Measurements from ENCODE around the gene PCDHGB5. TPM values are rescaled to one million over a fixed set of nuclear protein-coding genes. Genes with fewer than 3 reads are reported as not detected.
"Not testable (repeated sequence)": the region's sequence is repeated elsewhere in the genome, so short reads cannot be mapped to it uniquely, and the experiment has no call there.

The PCDHGB5 gene
- polyA plus RNA-seq, 1 donor from 2014 or later = 1.9 TPM

GRCh38 chr5:141413540-141414069, 15.9 kb downstream of the PCDHGB5 start:
- peaks cover 51% of the 10 kb centered on the region for H3K27me3 Mint-ChIP-seq
- H3K4me3 Mint-ChIP-seq = peak overlapping the region; percentile 83 to 99 (median 96)
- H3K9me3 Mint-ChIP-seq = peaks cover 9 to 40% (median 17%) of the 10 kb centered on the region in 3 donors
- peaks cover 8% of the 10 kb centered on the region for H3K36me3 Mint-ChIP-seq
- peaks cover 14 to 19% (median 19%) of the 10 kb centered on the region in 3 donors for H3K4me1 Mint-ChIP-seq
- H3K27ac Mint-ChIP-seq = peak overlapping the region; percentile 21 to 99 (median 88)

- Mint-ChIP-seq H3K4me3 (peak overlapping the region; percentile 73 to 99 (median 90)), H3K27me3 (peaks cover 47% of the 10 kb centered on the region), H3K4me1 (peaks cover 13 to 19% (median 19%) of the 10 kb centered on the region in 3 donors), H3K27ac (peak overlapping the region; percentile 73 to 99 (median 88)), H3K9me3 (peaks cover 11 to 36% (median 14%) of the 10 kb centered on the region in 3 donors)
- H3K36me3 Mint-ChIP-seq = not testable (repeated sequence)
Observed at GRCh38 chr5:141414548-141415274, 17.0 kb downstream of the PCDHGB5 start.

GRCh38 chr5:141415275-141415618, 17.5 kb downstream of the PCDHGB5 start:
- Mint-ChIP-seq H3K27ac (peak overlapping the region in 2 of 3 donors; percentile 73 to 89), H3K27me3 (peaks cover 48% of the 10 kb centered on the region), H3K4me1 (peaks cover 13 to 19% (median 17%) of the 10 kb centered on the region in 3 donors)

GRCh38 chr5:141417494-141418172, 19.9 kb downstream of the PCDHGB5 start, which contains the start of gene PCDHGB7:
TSS of gene PCDHGB7 (plus strand) at chr5:141417677. CDS start at chr5:141417860, 183 bp downstream.
- peaks cover 15 to 43% (median 23%) of the 10 kb centered on the region in 3 donors for H3K9me3 Mint-ChIP-seq
- peaks cover 16 to 36% (median 20%) of the 10 kb centered on the region in 3 donors for H3K4me1 Mint-ChIP-seq
- peaks cover 56% of the 10 kb centered on the region for H3K27me3 Mint-ChIP-seq
- not testable (repeated sequence) for H3K36me3 Mint-ChIP-seq
- peak within 1 kb of the TSS; percentile 78 to 93 (median 81) for H3K4me3 Mint-ChIP-seq
- peak within 1 kb of the TSS; percentile 73 to 93 (median 83) for H3K27ac Mint-ChIP-seq

More at GRCh38 chr5:141415275-141415618, 17.5 kb downstream of the PCDHGB5 start:
- not testable (repeated sequence) for H3K36me3 Mint-ChIP-seq
- Mint-ChIP-seq H3K9me3 (peaks cover 11 to 35% (median 13%) of the 10 kb centered on the region in 3 donors), H3K4me3 (peak overlapping the region; percentile 44 to 78 (median 74))

GRCh38 chr5:141419074-141419880, 21.5 kb downstream of the PCDHGB5 start:
- H3K27ac Mint-ChIP-seq = peak overlapping the region; percentile 28 to 81 (median 73)
- H3K27me3 Mint-ChIP-seq = peaks cover 43% of the 10 kb centered on the region
- peaks cover 17 to 42% (median 27%) of the 10 kb centered on the region in 3 donors for H3K9me3 Mint-ChIP-seq
- peaks cover 12 to 29% (median 14%) of the 10 kb centered on the region in 3 donors for H3K4me1 Mint-ChIP-seq
- peaks cover 2% of the 10 kb centered on the region for H3K36me3 Mint-ChIP-seq
- peak overlapping the region in 1 of 4 donors; percentile 79 for H3K4me3 Mint-ChIP-seq

GRCh38 chr5:141420855-141421488, 23.2 kb downstream of the PCDHGB5 start, which contains the start of gene PCDHGA11:
TSS of gene PCDHGA11 (plus strand) at chr5:141421051. CDS start at chr5:141421228, 177 bp downstream.
- Mint-ChIP-seq H3K4me1 (peaks cover 8 to 22% (median 8%) of the 10 kb centered on the region in 3 donors), H3K4me3 (peak within 1 kb of the TSS; percentile 84 to 94 (median 92)), H3K27me3 (peaks cover 37% of the 10 kb centered on the region), H3K9me3 (peaks cover 14 to 39% (median 27%) of the 10 kb centered on the region in 3 donors), H3K36me3 (peaks cover 2% of the 10 kb centered on the region), H3K27ac (peak within 1 kb of the TSS; percentile 88 to 94 (median 90))

GRCh38 chr5:141421489-141421855, 23.7 kb downstream of the PCDHGB5 start:
- peaks cover 34% of the 10 kb centered on the region for H3K27me3 Mint-ChIP-seq
- H3K4me3 Mint-ChIP-seq = peak overlapping the region; percentile 84 to 94 (median 92)
- peaks cover 2% of the 10 kb centered on the region for H3K36me3 Mint-ChIP-seq
- H3K9me3 Mint-ChIP-seq = peaks cover 14 to 36% (median 27%) of the 10 kb centered on the region in 3 donors
- H3K27ac Mint-ChIP-seq = peak overlapping the region; percentile 83 to 94 (median 88)
- peaks cover 8 to 22% (median 8%) of the 10 kb centered on the region in 3 donors for H3K4me1 Mint-ChIP-seq

GRCh38 chr5:141422742-141423291, 25.1 kb downstream of the PCDHGB5 start:
- Mint-ChIP-seq H3K27ac (peak overlapping the region in 2 of 3 donors; percentile 88 to 90), H3K4me1 (peaks cover 7 to 21% (median 7%) of the 10 kb centered on the region in 3 donors), H3K9me3 (peaks cover 14 to 39% (median 27%) of the 10 kb centered on the region in 3 donors), H3K36me3 (peaks cover 2% of the 10 kb centered on the region), H3K27me3 (peaks cover 31% of the 10 kb centered on the region), H3K4me3 (peak overlapping the region in 1 of 4 donors; percentile 90)

GRCh38 chr5:141427783-141428426, 30.2 kb downstream of the PCDHGB5 start:
- Mint-ChIP-seq H3K27ac (peak overlapping the region in 2 of 3 donors; percentile 23 to 78), H3K4me3 (no peak overlapping the region), H3K4me1 (peaks cover 1 to 10% (median 3%) of the 10 kb centered on the region in 3 donors), H3K27me3 (peaks cover 17% of the 10 kb centered on the region), H3K9me3 (peaks cover 5 to 29% (median 11%) of the 10 kb centered on the region in 3 donors), H3K36me3 (no peaks in the 10 kb centered on the region)

GRCh38 chr5:141430332-141431113, 32.8 kb downstream of the PCDHGB5 start, which contains the start of gene PCDHGA12:
TSS of gene PCDHGA12 (plus strand) at chr5:141430507. CDS start at chr5:141430760, 253 bp downstream.
- Mint-ChIP-seq H3K36me3 (peaks cover 2% of the 10 kb centered on the region), H3K27ac (peak within 1 kb of the TSS; percentile 87 to 94 (median 90)), H3K4me3 (peak within 1 kb of the TSS; percentile 88 to 97 (median 93)), H3K4me1 (peaks cover 2 to 10% (median 3%) of the 10 kb centered on the region in 3 donors), H3K27me3 (peaks cover 14% of the 10 kb centered on the region), H3K9me3 (peaks cover 7 to 24% (median 16%) of the 10 kb centered on the region in 3 donors)

- Mint-ChIP-seq H3K36me3 (peaks cover 2% of the 10 kb centered on the region), H3K27me3 (peaks cover 14% of the 10 kb centered on the region), H3K27ac (peak overlapping the region; percentile 35 to 94 (median 87)), H3K4me1 (peaks cover 2 to 10% (median 3%) of the 10 kb centered on the region in 3 donors), H3K4me3 (peak overlapping the region; percentile 88 to 97 (median 93)), H3K9me3 (peaks cover 7 to 24% (median 16%) of the 10 kb centered on the region in 3 donors)
Observed at GRCh38 chr5:141431286-141431685, 33.5 kb downstream of the PCDHGB5 start.

GRCh38 chr5:141432308-141432707, 34.6 kb downstream of the PCDHGB5 start:
- H3K36me3 Mint-ChIP-seq, H3K4me1 Mint-ChIP-seq: not testable (repeated sequence)
- Mint-ChIP-seq H3K4me3 (peak overlapping the region in 3 of 4 donors; percentile 57 to 97 (median 91)), H3K27me3 (peaks cover 14% of the 10 kb centered on the region), H3K9me3 (peaks cover 7 to 19% (median 16%) of the 10 kb centered on the region in 3 donors), H3K27ac (peak overlapping the region in 2 of 3 donors; percentile 53 to 94)

All from IgD-negative memory B cell (primary cell).